GM12878 (cell line): Measurements from ENCODE around the gene VCL. TPM values are rescaled to one million over a fixed set of nuclear protein-coding genes. Genes with fewer than 3 reads are reported as not detected.

Experiments
- CHD2 ChIP-seq: IDR thresholded peaks from 2 replicates; pipeline ENCODE4 v1.6.1; 2011; ENCODE audit warnings: low read depth, low read length, improper control_type of control experiment, borderline replicate concordance
- IKZF2 ChIP-seq, 2 experiments: fragments of 450-650 bp; IDR thresholded peaks; 2 replicates each; pipeline ENCODE4 v1.6.1; 2017; ENCODE audit warnings: mild to moderate bottlenecking in 2 of 2, moderate library complexity in 2 of 2
- IRF4 ChIP-seq: IDR thresholded peaks from 2 replicates; pipeline ENCODE4 v1.6.1; 2011; ENCODE audit warnings: low read depth, low read length
- IRF5 ChIP-seq: fragments of 450-650 bp; IDR thresholded peaks from 2 replicates; pipeline ENCODE4 v1.6.1; 2017; ENCODE audit warnings: borderline replicate concordance
- JUNB ChIP-seq: IDR thresholded peaks from 2 replicates; pipeline ENCODE4 v1.6.1; 2016; ENCODE audit warnings: antibody characterized with exemption, mild to moderate bottlenecking
- MAX ChIP-seq: IDR thresholded peaks from 2 replicates; pipeline ENCODE4 v1.6.1; 2012; ENCODE audit warnings: low read depth, low read length, improper control_type of control experiment
- MLLT1 ChIP-seq: fragments of 450-650 bp; IDR thresholded peaks from 2 replicates; pipeline ENCODE4 v1.6.1; 2016; ENCODE audit warnings: mild to moderate bottlenecking
- MYB ChIP-seq: fragments of 150-350 bp; IDR thresholded peaks from 2 replicates; pipeline ENCODE4 v1.6.1; 2014; ENCODE audit warnings: mild to moderate bottlenecking, low read depth, low read length, borderline replicate concordance
- PML ChIP-seq: IDR thresholded peaks from 2 replicates; pipeline ENCODE4 v1.6.1; 2012; ENCODE audit warnings: low read length, inconsistent platforms
- POLR2A ChIP-seq: IDR thresholded peaks from 2 replicates; pipeline ENCODE4 v1.6.1; 2011; ENCODE audit warnings: low read depth, mild to moderate bottlenecking, low read length
- POLR2AphosphoS5 ChIP-seq: IDR thresholded peaks from 2 replicates; pipeline ENCODE4 v1.6.1; 2011; ENCODE audit warnings: mild to moderate bottlenecking, low read length, inconsistent platforms
- RUNX3 ChIP-seq: IDR thresholded peaks from 2 replicates; pipeline ENCODE4 v1.6.1; 2012; ENCODE audit warnings: low read length, inconsistent platforms
- SKIL ChIP-seq: fragments of 450-650 bp; IDR thresholded peaks from 2 replicates; pipeline ENCODE4 v1.6.1; 2017; ENCODE audit warnings: mild to moderate bottlenecking, low read depth, inconsistent platforms; ENCODE audit not compliant: poor library complexity, severe bottlenecking
- SREBF1 ChIP-seq: IDR thresholded peaks from 2 replicates; pipeline ENCODE4 v1.6.1; 2012; ENCODE audit warnings: mild to moderate bottlenecking, low read length
- TAF1 ChIP-seq: IDR thresholded peaks from 2 replicates; pipeline ENCODE4 v1.6.1; 2011; ENCODE audit warnings: mild to moderate bottlenecking, low read depth, low read length, borderline replicate concordance
- TCF12 ChIP-seq: IDR thresholded peaks from 2 replicates; pipeline ENCODE4 v1.6.1; 2011; ENCODE audit warnings: low read depth, mild to moderate bottlenecking, low read length
- TCF7 ChIP-seq: IDR thresholded peaks from 2 replicates; pipeline ENCODE4 v1.6.1; 2014; ENCODE audit warnings: antibody characterized with exemption, borderline replicate concordance
- ZBED1 ChIP-seq: IDR thresholded peaks from 2 replicates; pipeline ENCODE4 v1.6.1; 2016; ENCODE audit warnings: borderline replicate concordance
- ZNF592 ChIP-seq: fragments of 450-650 bp; IDR thresholded peaks from 2 replicates; pipeline ENCODE4 v1.6.1; 2017; ENCODE audit warnings: mild to moderate bottlenecking, moderate library complexity
- polyA plus RNA-seq, 11 experiments: library from polyadenylated mRNA; depleted of rRNA in 4 of 11; unstranded in 6 of 11; stranded (reverse) in 5 of 11; fragments of >200 nt; fragmentation: Nextera tagmentation in 4 of 11; fragmentation: Illumina TruSeq in 1 of 11; extraction: Ambion mirVana in 4 of 11; extraction: Trizol in 1 of 11; gene quantifications; 1 replicate in 1 of 11; 2 replicates in 10 of 11; pipeline versions ENCODE4 v1.2.1 to v1.2.3, GENCODE V29; 2011 to 2016; ENCODE audit warnings: inconsistent platforms in 2 of 11, missing spikeins in 2 of 11, low read depth in 1 of 11
- total RNA-seq, 4 experiments: library from RNA; depleted of rRNA in 3 of 4; stranded (reverse); fragments of >200 nt in 3 of 4; fragmentation: Illumina TruSeq in 1 of 4; extraction: Trizol in 1 of 4; gene quantifications; 2 replicates each; pipeline versions ENCODE4 v1.2.1 to v1.2.3, GENCODE V29; 2013 to 2021

VCL gene
- total and polyA plus RNA-seq, 10 of the 15 experiments (the other 5 are each of a cell fraction or from before 2014, with no cell fraction given), result 6.7 to 54.6 (median 24.3) TPM

- peak; percentile 75; the same call in 1 of the 2 replicates for TF ChIP-seq ZNF592
- no peak for TF ChIP-seq SREBF1
- 0 out of 2 replicates have a peak, but pooled peaks have one; percentile 40 for TF ChIP-seq MLLT1
- TF ChIP-seq IRF5, result peak; percentile 97
- peak; percentile 81 for TF ChIP-seq TCF7
- peak; percentile 97 for TF ChIP-seq MYB
- TF ChIP-seq SKIL, result peak; percentile 84
- TF ChIP-seq TAF1, result peak; percentile 82
- peak; percentile 44 to 55; a peak in 1 of 4 replicates for TF ChIP-seq IKZF2 (IDR thresholded peaks at IDR 0.05)
- TF ChIP-seq RUNX3, result peak; percentile 37; the same call in 1 of the 2 replicates
- peak; percentile 43; the same call in 1 of the 2 replicates for TF ChIP-seq PML
- TF ChIP-seq POLR2A, result peak; percentile 58; the same call in 1 of the 2 replicates
- TF ChIP-seq CHD2, result 0 out of 2 replicates have a peak, but pooled peaks have one; percentile 20
- TF ChIP-seq JUNB, result no peak
- TF ChIP-seq POLR2AphosphoS5, result 0 out of 2 replicates have a peak, but pooled peaks have one; percentile 24
- TF ChIP-seq TCF12, result 0 out of 2 replicates have a peak, but pooled peaks have one; percentile 10
- peak; percentile 58; the same call in 1 of the 2 replicates for TF ChIP-seq MAX
- no peak for TF ChIP-seq IRF4
- TF ChIP-seq ZBED1, result no peak
These were observed 152.5 kb downstream of the VCL start, which contains the start of gene AP3M1 (continued) for GRCh38 chr10:74150204-74150989.
